GM20000 (cell line): ENCODE measurements around the gene IGSF21.

Experiments used
- DNase-seq: peaks from one replicate; pipeline ENCODE4 v3.0.0; 2012; ENCODE audit warnings: low spot score
- TF ChIP-seq, protein P1 (sequence below): IDR thresholded peaks from 2 replicates; pipeline ENCODE4 v1.5.1; 2012; ENCODE audit warnings: mild to moderate bottlenecking, control low read depth; ENCODE audit errors: extremely low read depth, missing control alignments

The IGSF21 gene

DNA sequence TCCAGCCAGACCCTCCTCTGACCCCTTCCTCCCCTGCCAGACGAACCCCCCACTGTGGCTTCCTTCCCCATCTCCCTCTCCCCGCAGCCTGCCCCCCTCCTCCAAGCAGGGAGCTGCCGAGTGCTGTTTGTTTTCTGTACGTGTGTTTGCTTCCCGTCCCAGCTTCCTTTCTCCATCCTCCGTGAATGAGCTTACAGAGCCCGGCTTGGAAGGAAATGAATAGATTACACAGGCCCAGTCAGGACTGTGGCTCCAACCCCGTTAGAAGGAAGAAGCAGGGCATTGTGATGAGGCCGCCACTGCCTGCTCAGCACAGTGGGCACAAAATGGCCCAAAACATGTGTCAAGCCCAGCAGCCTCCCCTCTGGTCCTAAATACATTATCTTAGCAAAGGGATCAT, 123.2 kb downstream of the IGSF21 start:
- DNase-seq, result no peak

DNA sequence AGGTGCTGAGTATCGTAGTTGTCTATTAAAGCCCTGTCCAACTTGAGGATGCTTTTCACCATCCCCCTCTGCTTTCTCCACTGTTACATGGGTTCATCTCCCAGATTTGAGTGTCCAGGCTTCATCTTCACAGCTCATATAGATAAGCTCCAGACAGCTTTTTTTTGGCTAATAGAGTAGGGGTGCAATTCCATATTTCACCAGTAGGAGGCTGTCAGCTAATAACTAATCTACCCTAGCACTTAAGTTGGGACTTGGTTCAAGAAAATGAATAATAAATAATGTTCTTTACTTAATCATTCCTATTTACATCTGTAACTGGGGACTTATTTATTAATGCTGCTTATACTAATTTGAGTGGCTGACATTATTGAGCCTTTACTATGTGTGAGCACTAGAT, 124.5 kb downstream of the IGSF21 start:
- no peak for DNase-seq
- TF ChIP-seq, protein P1, sequence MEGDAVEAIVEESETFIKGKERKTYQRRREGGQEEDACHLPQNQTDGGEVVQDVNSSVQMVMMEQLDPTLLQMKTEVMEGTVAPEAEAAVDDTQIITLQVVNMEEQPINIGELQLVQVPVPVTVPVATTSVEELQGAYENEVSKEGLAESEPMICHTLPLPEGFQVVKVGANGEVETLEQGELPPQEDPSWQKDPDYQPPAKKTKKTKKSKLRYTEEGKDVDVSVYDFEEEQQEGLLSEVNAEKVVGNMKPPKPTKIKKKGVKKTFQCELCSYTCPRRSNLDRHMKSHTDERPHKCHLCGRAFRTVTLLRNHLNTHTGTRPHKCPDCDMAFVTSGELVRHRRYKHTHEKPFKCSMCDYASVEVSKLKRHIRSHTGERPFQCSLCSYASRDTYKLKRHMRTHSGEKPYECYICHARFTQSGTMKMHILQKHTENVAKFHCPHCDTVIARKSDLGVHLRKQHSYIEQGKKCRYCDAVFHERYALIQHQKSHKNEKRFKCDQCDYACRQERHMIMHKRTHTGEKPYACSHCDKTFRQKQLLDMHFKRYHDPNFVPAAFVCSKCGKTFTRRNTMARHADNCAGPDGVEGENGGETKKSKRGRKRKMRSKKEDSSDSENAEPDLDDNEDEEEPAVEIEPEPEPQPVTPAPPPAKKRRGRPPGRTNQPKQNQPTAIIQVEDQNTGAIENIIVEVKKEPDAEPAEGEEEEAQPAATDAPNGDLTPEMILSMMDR, result peak; percentile 9

More for the DNA sequence above, 123.2 kb downstream of the IGSF21 start:
- TF ChIP-seq, protein P1, result no peak

DNA sequence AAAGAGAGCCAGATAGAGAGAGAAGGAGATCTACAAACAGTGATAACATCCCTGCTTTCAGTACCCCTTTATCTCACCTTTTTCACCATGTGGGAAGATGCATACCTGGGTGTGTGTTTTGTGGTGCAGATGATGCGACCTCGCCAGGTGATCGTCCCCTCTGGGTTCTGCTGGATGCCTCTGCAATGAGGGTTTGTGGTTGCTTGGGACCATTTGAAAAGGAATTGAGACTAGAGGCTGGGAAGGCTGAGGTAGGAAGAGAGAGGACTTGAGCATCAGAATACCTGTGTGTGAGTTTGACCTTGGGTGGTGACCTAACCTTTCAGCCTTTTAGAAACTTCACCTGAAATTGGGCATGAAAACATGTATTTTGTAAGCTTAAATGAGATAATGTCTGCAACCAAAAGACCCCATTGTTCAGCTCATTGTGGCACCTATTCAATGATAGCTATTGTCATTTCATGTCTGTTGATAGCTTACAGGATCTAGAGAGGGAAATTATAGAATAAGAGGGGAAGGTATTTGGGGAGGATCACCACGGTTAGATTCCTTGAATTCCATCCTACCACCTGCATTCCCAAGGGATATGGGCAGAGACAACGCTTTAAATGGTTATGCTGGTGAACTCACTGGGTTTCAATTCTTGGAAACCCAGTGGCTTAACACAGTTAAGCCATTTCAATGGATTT, 125.7 kb downstream of the IGSF21 start:
- TF ChIP-seq, protein P1, result no peak
- no peak for DNase-seq

DNA sequence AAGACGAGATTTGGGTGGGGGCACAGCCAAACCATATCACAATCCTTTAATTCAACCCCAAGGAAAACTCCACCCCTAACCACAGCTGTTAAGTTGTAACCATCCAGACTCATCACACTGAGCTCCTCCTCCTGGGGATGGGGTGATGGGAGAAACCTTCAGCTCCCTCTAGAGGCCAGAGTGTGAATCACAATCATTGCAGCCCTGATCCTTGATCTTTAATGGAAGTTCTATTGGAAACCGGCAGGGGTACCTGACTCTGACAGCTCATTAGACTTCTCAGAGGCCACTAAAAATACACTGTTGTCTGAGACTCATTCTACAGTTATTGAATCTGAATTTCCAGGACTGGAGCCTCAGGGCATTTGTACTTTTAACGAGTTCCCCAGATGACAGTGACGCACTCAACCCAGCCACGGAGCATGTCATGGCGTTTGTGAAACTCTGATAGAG, 127.2 kb downstream of the IGSF21 start:
- TF ChIP-seq, protein P1, result peak; percentile 20
- DNase-seq, result peak; percentile 49

DNA sequence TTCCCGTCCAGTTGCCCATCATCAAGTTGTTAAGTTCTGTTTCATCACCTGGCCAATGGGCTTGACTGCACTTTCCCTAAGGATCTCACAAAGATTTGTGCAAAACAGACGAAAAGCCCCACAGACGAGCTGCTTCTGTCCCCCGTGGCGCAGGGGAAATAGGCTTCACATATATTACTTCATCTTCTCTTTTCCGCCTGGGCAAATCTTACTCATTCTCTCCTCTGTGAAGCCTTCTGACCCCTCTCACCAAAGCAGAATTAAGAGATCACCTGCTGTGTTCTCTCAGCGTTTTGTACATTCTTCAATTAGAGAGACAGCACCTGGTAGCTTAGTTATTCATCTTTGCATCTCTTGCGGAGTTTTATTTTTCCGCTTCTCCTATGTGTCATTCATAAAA, 129.8 kb downstream of the IGSF21 start:
- TF ChIP-seq, protein P1, result no peak
- DNase-seq, result no peak

DNA sequence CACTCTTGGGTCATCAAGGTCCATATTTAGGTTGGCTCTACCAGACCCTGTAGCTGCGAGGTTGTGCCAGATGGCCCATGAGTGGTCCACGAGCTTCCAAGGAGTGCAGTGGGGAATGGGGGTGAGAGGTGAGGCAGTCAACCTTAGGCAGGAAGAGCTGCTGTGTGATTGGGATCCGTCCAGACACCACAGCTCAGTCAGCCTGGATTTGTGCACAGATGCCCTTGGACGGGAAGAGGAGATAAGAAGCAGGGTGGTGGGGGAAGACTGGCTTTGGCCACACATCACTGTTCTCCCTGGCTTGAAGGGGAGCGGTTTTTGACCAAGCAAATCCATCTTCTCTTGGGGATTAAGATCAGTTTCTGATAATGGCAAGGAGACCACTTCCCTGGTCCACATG, 130.6 kb downstream of the IGSF21 start:
- TF ChIP-seq, protein P1, result no peak
- no peak for DNase-seq

DNA sequence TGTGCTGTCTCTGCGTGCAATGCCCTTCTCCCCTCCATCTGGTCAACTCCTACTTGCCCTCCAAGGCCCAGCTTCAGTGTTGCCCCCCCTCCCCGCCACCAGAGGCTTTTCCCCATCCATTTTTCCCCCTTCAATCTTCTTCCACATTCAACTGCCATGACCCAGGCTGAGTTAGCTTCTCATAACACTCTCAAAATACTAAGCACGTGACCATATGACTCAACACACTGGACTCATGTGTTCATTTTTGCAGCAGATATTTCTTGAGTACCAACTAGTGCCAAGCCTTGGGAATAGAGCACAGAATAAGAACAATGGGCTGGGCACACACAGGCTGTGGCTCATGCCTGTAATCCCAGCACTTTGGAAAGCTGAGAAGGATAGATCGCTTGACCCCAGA, 132.1 kb downstream of the IGSF21 start:
- TF ChIP-seq, protein P1, result no peak
- no peak for DNase-seq
